GM21515 (cell line): ENCODE measurements around the gene APP.

Experiments
- ATAC-seq: cut with Tn5 transposase; IDR thresholded peaks from one replicate; pipeline ENCODE4 v1.9.1; 2021; ENCODE audit not compliant: unreplicated experiment

APP gene

GRCh38 chr21:26170471-26171257 lies at the start of gene APP:
APP (minus strand) TSS chr21:26170770; CDS start chr21:26170620, 150 bp downstream.
- peak; percentile 85 for ATAC-seq

GRCh38 chr21:26212220-26212619 lies 41.6 kb upstream of the APP start:
- no peak for ATAC-seq

- no peak for ATAC-seq
Observed at GRCh38 chr21:26210614-26211013, 40.0 kb upstream of the APP start.

- ATAC-seq, result no peak
Observed at GRCh38 chr21:26207021-26207420, 36.5 kb upstream of the APP start.

GRCh38 chr21:26199456-26199855 lies 28.9 kb upstream of the APP start:
- ATAC-seq, result no peak

GRCh38 chr21:26195708-26196107 lies 25.1 kb upstream of the APP start:
- no peak for ATAC-seq

GRCh38 chr21:26194811-26195251 lies 24.3 kb upstream of the APP start:
- ATAC-seq, result no peak

GRCh38 chr21:26194326-26194725 lies 23.8 kb upstream of the APP start:
- ATAC-seq, result no peak

- no peak for ATAC-seq
Observed at GRCh38 chr21:26191609-26192008, 21.0 kb upstream of the APP start.

GRCh38 chr21:26188422-26188821 lies 17.9 kb upstream of the APP start:
- ATAC-seq, result no peak

GRCh38 chr21:26185446-26185845 lies 14.9 kb upstream of the APP start:
- no peak for ATAC-seq

- no peak for ATAC-seq
Observed at GRCh38 chr21:26185021-26185420, 14.5 kb upstream of the APP start.

GRCh38 chr21:26179501-26179900 lies 8.9 kb upstream of the APP start:
- no peak for ATAC-seq

- ATAC-seq, result peak; percentile 64
Observed at GRCh38 chr21:26177746-26178426, 7.3 kb upstream of the APP start.

GRCh38 chr21:26177187-26177586 lies 6.6 kb upstream of the APP start:
- no peak for ATAC-seq

GRCh38 chr21:26171258-26172100 lies 909 bp upstream of the APP start:
- ATAC-seq, result no peak

GRCh38 chr21:26169611-26170470 lies 729 bp downstream of the APP start:
- ATAC-seq, result peak; percentile 39

- peak; percentile 53 for ATAC-seq
Observed at GRCh38 chr21:26169061-26169610, 1.4 kb downstream of the APP start.

- ATAC-seq, result no peak
Observed at GRCh38 chr21:26168371-26168770, 2.2 kb downstream of the APP start.

- no peak for ATAC-seq
Observed at GRCh38 chr21:26167593-26167992, 3.0 kb downstream of the APP start.
